Neutrophil (primary cell): ENCODE data around the gene TP53I11.

Source experiments
- H3K27ac ChIP-seq: fragments of 200-600 bp; sonication (generic); 2 replicates; pipeline ENCODE4 v1.5.1; 2016; ENCODE audit warnings: mild to moderate bottlenecking, moderate library complexity
- H3K27me3 ChIP-seq: fragments of 200-600 bp; sonication (generic); 2 replicates; pipeline ENCODE4 v1.6.0; 2016; ENCODE audit warnings: mild to moderate bottlenecking
- H3K36me3 ChIP-seq: fragments of 200-600 bp; sonication (generic); 2 replicates; pipeline ENCODE4 v1.5.1; 2017
- H3K4me1 ChIP-seq, 2 experiments: fragments of 200-600 bp in 1 of 2; sonication (generic) in 1 of 2; 1 replicate in 1 of 2; 2 replicates in 1 of 2; pipeline versions ENCODE4 v1.5.1 to v1.6.1; 2013 to 2016; ENCODE audit warnings: low read depth in 1 of 2, low read length in 1 of 2, mild to moderate bottlenecking in 1 of 2, moderate library complexity in 1 of 2; ENCODE audit not compliant: control insufficient read depth in 1 of 2, insufficient read depth in 1 of 2
- H3K4me3 ChIP-seq, 2 experiments: fragments of 200-600 bp in 1 of 2; sonication (generic) in 1 of 2; 1 replicate in 1 of 2; 2 replicates in 1 of 2; pipeline ENCODE4 v1.5.1; 2013 to 2016; ENCODE audit warnings: low read depth in 1 of 2, low read length in 1 of 2, mild to moderate bottlenecking in 1 of 2, moderate library complexity in 1 of 2
- H3K9me3 ChIP-seq: fragments of 200-600 bp; sonication (generic); 2 replicates; pipeline ENCODE4 v1.5.1; 2016
- TF ChIP-seq, protein P1 (sequence below): fragments of 200-600 bp; sonication (generic); IDR thresholded peaks from 2 replicates; pipeline ENCODE4 v1.5.1; 2016; ENCODE audit warnings: antibody characterized with exemption

TP53I11 gene

DNA sequence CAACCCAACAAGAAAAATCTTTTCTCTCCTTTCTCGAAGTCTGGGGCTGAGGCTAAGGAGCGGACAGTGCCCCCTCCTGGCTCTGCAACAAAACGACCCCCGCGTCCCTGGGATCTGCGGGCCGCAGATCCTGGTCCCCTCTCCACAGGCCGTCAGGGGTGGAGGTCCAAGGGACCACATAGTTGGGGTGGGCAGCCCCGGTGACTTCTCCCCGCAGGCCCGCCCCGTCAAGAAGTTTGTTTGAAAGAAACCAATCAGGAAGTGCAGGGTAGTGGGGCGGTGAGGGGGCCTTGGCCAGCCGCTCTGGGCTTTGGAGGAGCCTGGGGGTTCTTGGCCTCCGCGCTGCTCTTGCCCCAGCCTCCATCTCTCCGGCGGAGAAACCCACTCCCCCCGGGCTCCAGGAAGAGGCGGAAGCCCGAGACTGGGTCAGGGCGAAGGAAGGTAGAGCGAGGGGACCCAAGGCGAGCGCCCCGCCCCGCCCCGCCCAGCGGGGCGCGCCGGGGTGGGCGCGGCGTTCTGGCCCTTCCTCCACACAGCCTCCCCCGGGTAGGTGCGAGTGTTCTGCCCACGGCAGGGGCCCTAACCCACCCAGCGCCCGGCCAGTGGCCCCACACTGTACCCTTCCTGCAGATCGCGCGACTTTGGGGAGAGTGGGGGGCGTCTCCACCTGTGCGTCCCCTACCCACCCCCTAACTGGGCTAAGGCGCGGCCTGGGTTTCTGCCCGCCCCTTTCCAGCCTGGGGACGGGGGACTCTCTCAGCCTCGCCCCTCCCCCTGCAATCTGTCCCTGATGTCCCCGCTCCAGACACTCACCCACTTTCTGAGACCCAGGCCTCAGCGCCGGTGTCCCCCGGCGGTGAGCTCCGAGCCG lies 1.3 kb downstream of the TP53I11 start:
- Histone ChIP-seq H3K9me3 (no peaks in the 10 kb centered on the region), H3K4me3 (peak overlapping the region; percentile 75 to 95), H3K27me3 (no peaks in the 10 kb centered on the region), H3K4me1 (peaks cover 87 to 90% of the 10 kb centered on the region in 2 experiments), H3K27ac (peak overlapping the region; percentile 94), H3K36me3 (peaks cover 33% of the 10 kb centered on the region)
- TF ChIP-seq, protein P1, sequence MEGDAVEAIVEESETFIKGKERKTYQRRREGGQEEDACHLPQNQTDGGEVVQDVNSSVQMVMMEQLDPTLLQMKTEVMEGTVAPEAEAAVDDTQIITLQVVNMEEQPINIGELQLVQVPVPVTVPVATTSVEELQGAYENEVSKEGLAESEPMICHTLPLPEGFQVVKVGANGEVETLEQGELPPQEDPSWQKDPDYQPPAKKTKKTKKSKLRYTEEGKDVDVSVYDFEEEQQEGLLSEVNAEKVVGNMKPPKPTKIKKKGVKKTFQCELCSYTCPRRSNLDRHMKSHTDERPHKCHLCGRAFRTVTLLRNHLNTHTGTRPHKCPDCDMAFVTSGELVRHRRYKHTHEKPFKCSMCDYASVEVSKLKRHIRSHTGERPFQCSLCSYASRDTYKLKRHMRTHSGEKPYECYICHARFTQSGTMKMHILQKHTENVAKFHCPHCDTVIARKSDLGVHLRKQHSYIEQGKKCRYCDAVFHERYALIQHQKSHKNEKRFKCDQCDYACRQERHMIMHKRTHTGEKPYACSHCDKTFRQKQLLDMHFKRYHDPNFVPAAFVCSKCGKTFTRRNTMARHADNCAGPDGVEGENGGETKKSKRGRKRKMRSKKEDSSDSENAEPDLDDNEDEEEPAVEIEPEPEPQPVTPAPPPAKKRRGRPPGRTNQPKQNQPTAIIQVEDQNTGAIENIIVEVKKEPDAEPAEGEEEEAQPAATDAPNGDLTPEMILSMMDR: no peak

DNA sequence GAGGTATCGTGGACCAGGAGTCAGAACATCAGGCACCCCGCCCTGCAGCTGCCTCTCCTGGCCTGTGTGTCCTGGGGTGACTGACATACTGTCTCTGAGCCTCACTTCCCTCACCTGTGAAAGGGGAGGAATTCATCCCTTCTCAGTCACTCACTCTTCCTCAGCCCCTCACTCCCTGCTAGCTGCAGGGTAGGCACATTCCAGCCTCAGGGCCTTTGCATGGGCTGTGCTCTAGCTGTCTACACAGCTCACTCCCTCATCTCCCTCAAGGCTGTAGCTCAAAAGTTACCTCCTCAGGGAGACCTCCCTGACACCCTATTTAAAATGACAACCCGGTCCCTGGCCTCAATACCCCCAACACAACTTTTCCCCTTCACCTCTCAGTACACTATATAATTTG lies 2.5 kb downstream of the TP53I11 start:
- TF ChIP-seq, protein P1: no peak
- H3K9me3 ChIP-seq: no peaks in the 10 kb centered on the region
- H3K4me1 ChIP-seq: peaks cover 87 to 90% of the 10 kb centered on the region in 2 experiments
- peak overlapping the region; percentile 94 for H3K27ac ChIP-seq
- H3K4me3 ChIP-seq: peak overlapping the region in 1 of 2 experiments; percentile 95
- H3K27me3 ChIP-seq: no peaks in the 10 kb centered on the region
- peaks cover 43% of the 10 kb centered on the region for H3K36me3 ChIP-seq

GRCh38 chr11:44947114-44947513 lies 3.6 kb downstream of the TP53I11 start:
- H3K27ac ChIP-seq: peak overlapping the region; percentile 94
- no peak overlapping the region for H3K4me3 ChIP-seq
- no peaks in the 10 kb centered on the region for H3K27me3 ChIP-seq
- peaks cover 87 to 90% of the 10 kb centered on the region in 2 experiments for H3K4me1 ChIP-seq
- TF ChIP-seq, protein P1: no peak
- peaks cover 43% of the 10 kb centered on the region for H3K36me3 ChIP-seq
- no peaks in the 10 kb centered on the region for H3K9me3 ChIP-seq

- Histone ChIP-seq H3K27me3 (no peaks in the 10 kb centered on the region), H3K4me1 (peaks cover 86 to 90% of the 10 kb centered on the region in 2 experiments), H3K36me3 (peaks cover 47% of the 10 kb centered on the region), H3K9me3 (no peaks in the 10 kb centered on the region), H3K27ac (peak overlapping the region; percentile 94), H3K4me3 (no peak overlapping the region)
- TF ChIP-seq, protein P1: no peak
Observed at GRCh38 chr11:44946263-44946662, 4.4 kb downstream of the TP53I11 start.

GRCh38 chr11:44945666-44946065 lies 5.0 kb downstream of the TP53I11 start:
- Histone ChIP-seq H3K27ac (peak overlapping the region; percentile 94), H3K9me3 (no peaks in the 10 kb centered on the region), H3K36me3 (peaks cover 52% of the 10 kb centered on the region), H3K27me3 (no peaks in the 10 kb centered on the region), H3K4me1 (peaks cover 87 to 89% of the 10 kb centered on the region in 2 experiments), H3K4me3 (no peak overlapping the region)
- TF ChIP-seq, protein P1: no peak
